GM13976 (cell line): Measurements from ENCODE around the gene XRN2.

Experiments
- DNase-seq: peaks from one replicate; pipeline ENCODE4 v3.0.0; 2012; ENCODE audit warnings: low spot score
- in situ Hi-C: fragments of 300-500 bp; cut with MboI; formaldehyde crosslinking; loops from one replicate; pipeline ENCODE4 v1.12.0; 2022; ENCODE audit warnings: low sequenced_read_pairs, mixed read lengths, inconsistent platforms; ENCODE audit not compliant: unreplicated experiment
- TF ChIP-seq, protein P1 (sequence below): IDR thresholded peaks from 2 replicates; pipeline ENCODE4 v1.5.1; 2012; ENCODE audit warnings: borderline replicate concordance, mild to moderate bottlenecking; ENCODE audit not compliant: insufficient read depth; ENCODE audit errors: extremely low read depth, missing control alignments, control extremely low read depth

Gene XRN2

DNA sequence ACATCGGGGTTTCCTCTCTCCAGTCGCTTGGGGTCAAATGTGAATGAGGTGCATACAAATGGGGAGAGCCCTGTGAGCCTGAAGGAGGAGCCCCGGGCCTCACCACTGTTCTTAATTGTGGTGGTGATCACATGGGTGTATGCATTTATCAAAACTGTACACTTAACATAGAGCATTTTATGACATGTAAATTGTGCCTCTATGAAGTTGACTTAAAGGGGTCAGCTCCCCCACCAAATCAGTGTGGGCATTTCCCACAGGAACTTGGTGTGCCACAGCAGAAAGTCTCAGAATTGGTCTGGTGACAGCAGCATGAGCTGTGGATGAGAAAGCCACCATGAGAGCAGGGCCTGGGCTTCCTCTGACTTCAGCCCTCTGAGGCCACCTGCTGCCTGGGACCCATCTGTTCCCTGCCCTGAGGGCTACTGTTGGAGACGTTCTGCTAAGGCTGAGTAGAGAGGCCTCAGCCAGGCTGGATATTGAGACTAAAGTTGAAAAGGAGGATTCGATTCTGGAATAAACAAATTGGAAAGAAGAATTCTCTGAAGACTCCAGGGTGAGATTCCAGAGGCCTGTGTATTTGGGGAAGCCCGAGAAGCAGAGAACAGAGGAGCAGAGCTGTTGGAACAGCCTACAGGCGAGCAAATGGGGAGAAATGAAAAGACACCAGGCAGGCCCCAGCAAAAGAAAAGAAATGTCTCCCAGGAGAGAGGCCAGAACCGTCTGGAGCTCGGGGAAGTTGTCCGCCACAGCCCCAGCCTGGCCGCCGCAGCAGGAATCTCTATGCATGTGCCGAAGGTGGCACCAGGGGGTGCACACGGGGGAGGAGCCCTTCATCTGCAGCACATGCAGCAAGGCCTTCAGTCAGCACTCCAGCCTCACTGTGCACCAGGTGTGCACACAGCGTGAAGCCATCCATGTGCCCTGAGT, 37.6 kb upstream of the XRN2 start:
- no peak for DNase-seq
- in situ Hi-C loops, result no loop called here

DNA sequence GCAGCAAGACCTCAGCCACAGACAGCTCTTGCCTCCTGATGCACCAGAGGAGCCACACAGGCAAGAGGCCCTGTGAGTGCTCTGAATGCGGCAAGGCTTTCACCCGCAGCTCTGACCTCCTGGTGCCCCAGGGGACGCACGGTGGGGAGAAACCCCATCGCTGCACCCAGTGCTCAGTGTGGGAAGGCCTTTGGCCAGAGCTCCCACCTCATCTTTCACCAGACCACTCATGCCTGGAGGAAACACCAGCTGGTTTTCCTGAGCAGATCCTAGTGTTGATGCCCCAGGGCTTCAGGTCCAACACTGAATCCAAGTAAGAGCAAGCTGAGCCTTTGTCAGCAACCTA, 37.0 kb upstream of the XRN2 start:
- TF ChIP-seq, protein P1, sequence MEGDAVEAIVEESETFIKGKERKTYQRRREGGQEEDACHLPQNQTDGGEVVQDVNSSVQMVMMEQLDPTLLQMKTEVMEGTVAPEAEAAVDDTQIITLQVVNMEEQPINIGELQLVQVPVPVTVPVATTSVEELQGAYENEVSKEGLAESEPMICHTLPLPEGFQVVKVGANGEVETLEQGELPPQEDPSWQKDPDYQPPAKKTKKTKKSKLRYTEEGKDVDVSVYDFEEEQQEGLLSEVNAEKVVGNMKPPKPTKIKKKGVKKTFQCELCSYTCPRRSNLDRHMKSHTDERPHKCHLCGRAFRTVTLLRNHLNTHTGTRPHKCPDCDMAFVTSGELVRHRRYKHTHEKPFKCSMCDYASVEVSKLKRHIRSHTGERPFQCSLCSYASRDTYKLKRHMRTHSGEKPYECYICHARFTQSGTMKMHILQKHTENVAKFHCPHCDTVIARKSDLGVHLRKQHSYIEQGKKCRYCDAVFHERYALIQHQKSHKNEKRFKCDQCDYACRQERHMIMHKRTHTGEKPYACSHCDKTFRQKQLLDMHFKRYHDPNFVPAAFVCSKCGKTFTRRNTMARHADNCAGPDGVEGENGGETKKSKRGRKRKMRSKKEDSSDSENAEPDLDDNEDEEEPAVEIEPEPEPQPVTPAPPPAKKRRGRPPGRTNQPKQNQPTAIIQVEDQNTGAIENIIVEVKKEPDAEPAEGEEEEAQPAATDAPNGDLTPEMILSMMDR, result no peak

More for the DNA sequence above, 37.6 kb upstream of the XRN2 start:
- TF ChIP-seq, protein P1, result no peak

DNA sequence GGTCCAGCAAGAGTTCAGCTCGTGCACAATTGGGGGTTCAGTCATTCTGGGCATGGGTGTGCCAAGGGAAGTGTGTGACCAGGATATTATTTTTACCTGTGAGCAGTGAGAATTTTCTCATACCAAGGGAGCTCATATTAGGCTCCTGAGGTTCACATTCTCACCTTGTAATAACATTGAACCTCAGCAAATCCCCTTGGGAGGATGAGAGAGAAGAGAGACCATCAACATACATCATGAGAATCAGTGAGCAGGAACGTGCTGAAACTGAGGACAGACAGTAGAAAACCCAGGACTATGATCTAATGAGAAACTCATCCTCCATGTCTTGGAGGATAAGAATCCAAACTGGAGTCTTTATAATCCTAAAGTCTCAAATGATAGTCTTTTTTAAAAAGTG, 33.4 kb upstream of the XRN2 start:
- DNase-seq, result no peak
- TF ChIP-seq, protein P1, result no peak
- in situ Hi-C loops, result no loop called here

More for the DNA sequence above, 37.0 kb upstream of the XRN2 start:
- no peak for DNase-seq
- in situ Hi-C loops, result no loop called here

DNA sequence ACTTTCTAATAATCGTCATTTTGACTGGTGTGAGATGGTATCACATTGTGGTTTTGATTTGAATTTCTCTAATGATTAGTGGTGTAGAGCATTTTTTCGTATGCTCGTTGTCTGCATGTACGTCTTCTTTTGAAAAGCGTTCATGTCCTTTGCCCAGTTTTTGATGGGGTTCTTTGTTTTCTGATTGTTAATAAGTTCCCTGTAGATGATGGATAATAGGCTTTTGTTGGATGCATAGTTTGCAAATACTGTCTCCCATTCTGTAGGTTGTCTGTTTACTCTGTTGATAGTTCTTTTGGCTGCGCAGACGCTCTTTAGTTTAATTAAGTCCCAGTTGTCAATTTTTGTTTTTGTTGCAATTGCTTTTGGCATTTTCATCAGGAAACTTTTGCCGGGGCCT, 32.3 kb upstream of the XRN2 start:
- TF ChIP-seq, protein P1, result no peak
- DNase-seq, result no peak
- in situ Hi-C loops, result no loop called here

DNA sequence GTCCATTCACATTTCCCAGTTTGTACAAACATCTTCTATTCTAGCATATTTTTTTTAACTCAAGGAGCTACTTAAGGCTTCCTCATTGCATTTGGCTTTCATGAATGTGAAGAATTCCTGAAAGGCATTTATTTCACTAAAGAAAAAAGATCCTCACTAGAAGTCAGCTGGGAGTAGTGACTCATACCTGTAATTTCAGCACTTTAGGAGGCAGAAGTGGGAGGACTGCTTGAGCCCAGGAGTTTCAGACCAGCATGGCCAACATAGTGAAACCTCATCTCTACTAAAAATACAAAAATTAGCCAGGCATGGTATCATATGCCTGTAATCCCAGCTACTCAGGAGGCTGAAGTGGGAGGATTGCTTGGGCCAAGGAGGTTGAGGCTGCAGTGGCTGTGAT, 30.9 kb upstream of the XRN2 start:
- no peak for DNase-seq
- TF ChIP-seq, protein P1, result no peak
- in situ Hi-C loops, result no loop called here

DNA sequence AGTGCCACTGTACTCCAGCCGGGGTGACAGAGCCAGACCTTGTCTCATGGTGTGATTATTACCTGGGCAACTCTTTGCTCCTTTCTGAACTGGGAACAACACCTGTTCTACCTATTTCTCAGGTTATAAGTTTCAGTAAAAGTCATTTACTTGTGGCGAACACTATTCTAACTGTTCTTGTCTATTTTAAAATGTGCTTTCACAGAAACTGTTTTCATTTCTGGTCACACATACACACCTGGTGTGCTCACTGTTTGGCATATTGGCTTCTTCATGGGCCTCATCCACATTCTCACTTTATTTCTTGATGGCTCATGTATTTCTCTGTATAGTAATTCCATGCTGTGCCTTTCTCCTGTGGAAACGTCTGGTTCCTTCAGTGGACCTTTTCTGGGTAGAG, 30.5 kb upstream of the XRN2 start:
- no peak for DNase-seq
- TF ChIP-seq, protein P1, result no peak
- in situ Hi-C loops, result no loop called here
